K562 (cell line): Measurements from ENCODE around the gene ZNF366. TPM values are rescaled to one million over a fixed set of nuclear protein-coding genes. Genes with fewer than 3 reads are reported as not detected.

Experiments
- ATAC-seq: fragments of 200-7000 bp; cut with Tn5 transposase; 3 replicates; pipeline ENCODE4 v1.9.1; 2020; ENCODE audit warnings: moderate library complexity
- BruUV-seq: library from RNA; stranded (reverse); fragments of 400-500 nt; replicated peaks from 2 replicates; lab custom pipeline; 2021; lab: Mats Ljungman, UMichigan
- CTCF ChIA-PET: fragments of 300-600 bp; formaldehyde crosslinking; extraction: SDS; loops from one replicate; lab custom pipeline; 2021; ENCODE audit warnings: low intra/inter-chr PET ratio; lab: Yijun Ruan, JAX
- POLR2A ChIA-PET: fragments of 300-600, 350-650 bp; sonication (Branson Sonifier 250); formaldehyde crosslinking; extraction: SDS; loops from one replicate; lab custom pipeline; 2021; ENCODE audit warnings: antibody characterized with exemption, inconsistent platforms; lab: Yijun Ruan, JAX
- DNase-seq, 4 experiments: peaks; one replicate each; pipeline versions ENCODE4 v3.0.0 to v3.0.0-alpha.2; 2011 to 2018; ENCODE audit warnings: low spot score in 3 of 4, mixed read lengths in 3 of 4; ENCODE audit errors: extremely low read depth in 1 of 4
- FAIRE-seq: peaks from 2 replicates; lab custom pipeline; 2011; peaks lifted over from hg19 to GRCh38; lab: Jason Lieb, UNC
- H2AFZ ChIP-seq: 2 replicates; pipeline ENCODE4 v1.6.0; 2011; ENCODE audit warnings: low read depth, low read length, control low read depth, inconsistent platforms
- H3K27ac ChIP-seq: fragments of 200-600 bp; 3 replicates; pipeline ENCODE4 v1.8.0; 2011; ENCODE audit warnings: low read depth, mild to moderate bottlenecking, control low read depth, inconsistent platforms, low read length, moderate library complexity, mixed read lengths; ENCODE audit errors: extremely low read depth
- H3K27me3 ChIP-seq, 2 experiments: fragments of 300-600 bp in 1 of 2; 2 replicates in 1 of 2; 3 replicates in 1 of 2; pipeline versions ENCODE4 v1.6.0 to v1.8.0; 2011; ENCODE audit warnings: inconsistent platforms in 2 of 2, low read length in 2 of 2, mild to moderate bottlenecking in 1 of 2, mixed read lengths in 1 of 2, moderate library complexity in 1 of 2; ENCODE audit not compliant: control insufficient read depth in 2 of 2, insufficient read depth in 2 of 2
- H3K36me3 ChIP-seq: fragments of 300-600 bp; 3 replicates; pipeline ENCODE4 v1.8.0; 2011; ENCODE audit warnings: mild to moderate bottlenecking, low read length, inconsistent platforms; ENCODE audit not compliant: control insufficient read depth, insufficient read depth
- H3K4me1 ChIP-seq, 2 experiments: fragments of 200-600 bp in 1 of 2; replicated peaks in 1 of 2; 2 replicates in 1 of 2; 3 replicates in 1 of 2; pipeline versions ENCODE4 v1.5.1 to v1.8.0; 2011; ENCODE audit warnings: inconsistent platforms in 2 of 2, low read length in 2 of 2, mild to moderate bottlenecking in 1 of 2, mixed read lengths in 1 of 2, moderate library complexity in 1 of 2; ENCODE audit not compliant: control insufficient read depth in 2 of 2, insufficient read depth in 2 of 2
- H3K4me2 ChIP-seq: 2 replicates; pipeline ENCODE4 v1.6.1; 2011; ENCODE audit warnings: low read length, control low read depth, inconsistent platforms, mixed read lengths; ENCODE audit not compliant: insufficient read depth
- H3K4me3 ChIP-seq: fragments of 200-600 bp; sonication (generic), shearing (Covaris generic); 2 replicates; pipeline ENCODE4 v1.5.1; 2016; ENCODE audit warnings: control low read depth, inconsistent platforms
- H3K79me2 ChIP-seq: fragments of 200-600 bp; 3 replicates; pipeline ENCODE4 v1.8.0; 2011; ENCODE audit warnings: low read length, inconsistent platforms; ENCODE audit not compliant: control insufficient read depth, insufficient read depth
- H3K9ac ChIP-seq, 2 experiments: 2 replicates each; pipeline versions ENCODE4 v1.6.0 to v1.6.1; 2011; ENCODE audit warnings: low read depth in 2 of 2, low read length in 2 of 2, control low read depth in 1 of 2, inconsistent platforms in 1 of 2, mild to moderate bottlenecking in 1 of 2, mixed read lengths in 1 of 2; ENCODE audit not compliant: insufficient read depth in 1 of 2
- H3K9me1 ChIP-seq: one replicate; pipeline ENCODE4 v1.6.0; 2011; ENCODE audit warnings: inconsistent platforms, mild to moderate bottlenecking, low read length, moderate library complexity; ENCODE audit not compliant: control insufficient read depth, insufficient read depth
- H3K9me3 ChIP-seq: replicated peaks from 2 replicates; pipeline ENCODE4 v1.5.1; 2011; ENCODE audit warnings: low read depth, low read length, inconsistent platforms; ENCODE audit not compliant: control insufficient read depth, insufficient read depth
- H4K20me1 ChIP-seq: replicated peaks from 2 replicates; pipeline ENCODE4 v1.6.1; 2011; ENCODE audit warnings: low read length, inconsistent platforms, mixed read lengths; ENCODE audit not compliant: control insufficient read depth, insufficient read depth
- C11orf30 ChIP-seq: fragments of 450-650 bp; IDR thresholded peaks from 2 replicates; pipeline ENCODE4 v1.6.1; 2016; ENCODE audit warnings: low read depth, mild to moderate bottlenecking
- CXXC5 ChIP-seq: fragments of 250-450 bp; sonication (Bioruptor Pico); IDR thresholded peaks from 2 replicates; pipeline ENCODE4 v1.8.0; 2022; ENCODE audit warnings: inconsistent platforms, mild to moderate bottlenecking, moderate library complexity
- DPF2 ChIP-seq: fragments of 450-650 bp; IDR thresholded peaks from 2 replicates; pipeline ENCODE4 v1.6.1; 2016
- ESRRB ChIP-seq: fragments of 250-450 bp; sonication (Bioruptor Pico); IDR thresholded peaks from 2 replicates; pipeline ENCODE4 v1.5.0; 2020; ENCODE audit warnings: mild to moderate bottlenecking, moderate library complexity, borderline replicate concordance
- FOXP4 ChIP-seq: sonication (generic); formaldehyde crosslinking; IDR thresholded peaks from 2 replicates; pipeline ENCODE4 v1.8.0; 2022; ENCODE audit warnings: mild to moderate bottlenecking, missing genetic modification reagents, borderline replicate concordance
- GATAD2A ChIP-seq: fragments of 450-650 bp; IDR thresholded peaks from 2 replicates; pipeline ENCODE4 v1.6.1; 2017
- HNRNPK ChIP-seq: fragments of 200-400 bp; formaldehyde crosslinking; IDR thresholded peaks from one replicate; pipeline ENCODE4 v1.6.1; 2018; ENCODE audit warnings: mild to moderate bottlenecking, low read depth, low read length; ENCODE audit not compliant: poor library complexity, severe bottlenecking
- MAFF ChIP-seq: IDR thresholded peaks from 2 replicates; pipeline ENCODE4 v1.6.1; 2012; ENCODE audit warnings: low read length, improper control_type of control experiment
- MCM3 ChIP-seq: fragments of 450-650 bp; IDR thresholded peaks from 2 replicates; pipeline ENCODE4 v1.6.1; 2016
- ZNF316 ChIP-seq: fragments of 450-650 bp; IDR thresholded peaks from 2 replicates; pipeline ENCODE4 v1.6.1; 2016
- ZNF707 ChIP-seq: fragments of 250-450 bp; sonication (Bioruptor Pico); conservative IDR thresholded peaks from 2 replicates; pipeline ENCODE4 v1.8.0; 2022; ENCODE audit warnings: inconsistent platforms, mild to moderate bottlenecking, moderate library complexity
- WGBS: fragments of 100-300 bp; shearing (Covaris generic); methylation state at CpG from one replicate; pipeline ENCODE4 v1.1.6; 2016; ENCODE audit warnings: low coverage, mixed read lengths; ENCODE audit not compliant: insufficient coverage; ENCODE audit errors: missing lambda C conversion rate; 5-methylcytosine and 5-hydroxymethylcytosine counted together
- in situ Hi-C: fragments of 300-500 bp; cut with MboI; formaldehyde crosslinking; loops from 4 replicates; pipeline ENCODE4 v1.15.0; 2018; ENCODE audit warnings: inconsistent platforms, mixed read lengths
- intact Hi-C: fragments of 100-400 bp; cut with micrococcal nuclease; formaldehyde crosslinking; loops from 2 replicates; pipeline ENCODE4 v1.14.2; 2022
- polyA plus RNA-seq, 8 experiments: library from polyadenylated mRNA; depleted of rRNA in 4 of 8; stranded (reverse) in 5 of 8; unstranded in 3 of 8; fragments of >200 nt; fragmentation: Nextera tagmentation in 2 of 8; fragmentation: Illumina TruSeq in 1 of 8; extraction: Ambion mirVana in 2 of 8; extraction: Trizol in 1 of 8; gene quantifications; 2 replicates each; pipeline versions ENCODE4 v1.2.1 to v1.2.3, GENCODE V29; 2011 to 2014; ENCODE audit warnings: inconsistent platforms in 1 of 8, missing spikeins in 1 of 8
- total RNA-seq, 7 experiments: library from RNA; depleted of rRNA in 6 of 7; stranded (reverse); fragments of >200 nt in 6 of 7; fragmentation: Illumina TruSeq in 2 of 7; extraction: Trizol in 2 of 7; gene quantifications; 2 replicates each; pipeline versions ENCODE4 v1.2.1 to v1.2.3, GENCODE V29; 2011 to 2021; ENCODE audit warnings: low replicate concordance in 1 of 7

Gene ZNF366
- total and polyA plus RNA-seq, 9 of the 15 experiments (the other 6 are each of a cell fraction or from before 2014, with no cell fraction given): not detected

DNA sequence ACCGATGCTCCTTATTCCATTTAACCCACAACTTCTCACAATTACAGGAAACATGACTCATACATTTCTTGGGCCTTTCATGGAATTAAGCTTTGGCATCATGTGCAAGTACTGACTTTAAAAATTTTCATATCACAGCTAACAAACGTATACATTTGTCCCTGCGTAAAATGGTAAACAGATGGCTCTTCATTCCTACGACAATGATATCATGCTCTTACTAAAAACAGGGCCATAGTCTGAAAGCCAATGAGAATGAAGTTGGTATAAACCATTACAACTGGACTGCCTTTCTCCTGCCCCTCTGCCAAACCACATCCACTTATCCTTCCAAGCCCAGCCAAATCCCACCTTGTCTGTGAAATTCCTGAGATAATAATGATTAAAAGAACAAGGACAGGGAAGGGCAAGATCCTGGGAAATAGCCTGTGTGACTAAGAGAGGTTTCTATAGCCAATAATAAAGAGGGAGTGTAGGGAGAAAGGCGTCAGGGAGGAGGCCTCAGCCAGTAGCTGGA, 44.9 kb upstream of the ZNF366 start (continued):
- TF ChIP-seq FOXP4 (CRISPR knock-in tag): no peak
- TF ChIP-seq DPF2: peak; percentile 39; the same call in 1 of the 2 replicates
- no peak for TF ChIP-seq MCM3
- TF ChIP-seq CXXC5 (CRISPR knock-in tag): no peak
- no peak for TF ChIP-seq ZNF707 (CRISPR knock-in tag)

GRCh38 chr5:72550595-72550994, 43.4 kb upstream of the ZNF366 start:
- intact Hi-C loops (no loop called here), in situ Hi-C loops (no loop called here)
- no peak overlapping the region for H3K27ac ChIP-seq
- no peaks in the 10 kb centered on the region for H3K9me1 ChIP-seq
- TF ChIP-seq MAFF (0 out of 2 replicates have a peak, but pooled peaks have one; percentile 13), ZNF316 (peak; percentile 48; the same call in 1 of the 2 replicates), ESRRB (CRISPR knock-in tag) (no peak), GATAD2A (no peak), C11orf30 (peak; percentile 52; the same call in 1 of the 2 replicates), HNRNPK (no peak)
- WGBS: 66% methylated on average over 5 of the region's 5 CpGs
- BruUV-seq: no TSS peak
- no peaks in the 10 kb centered on the region for H3K27me3 ChIP-seq
- H2AFZ ChIP-seq: peak overlapping the region; percentile 59
- no peak overlapping the region for H3K4me3 ChIP-seq
- no peak overlapping the region for H3K4me2 ChIP-seq
- ATAC-seq (peak; percentile 27; the same call in 2 of the 3 replicates), DNase-seq (no peak), FAIRE-seq (no peak)
- ChIA-PET POLR2A (interaction anchor here (0.9 to 2.8 kb wide), 3 partner anchors 9 to 26 kb away, joined by 3 to 11 read pairs (median 6); no protein-coding TSS in a partner anchor), CTCF (no interaction called here)
- H3K9me3 ChIP-seq: 0 out of 2 replicates have a peak, but pooled peaks cover under 1% of the 10 kb centered on the region
- no peaks in the 10 kb centered on the region for H4K20me1 ChIP-seq
- peaks cover 3 to 12% of the 10 kb centered on the region in 2 experiments; a peak in 3 of 5 replicates for H3K4me1 ChIP-seq
- no peak overlapping the region for H3K9ac ChIP-seq
- H3K79me2 ChIP-seq: no peaks in the 10 kb centered on the region
- H3K36me3 ChIP-seq: no peaks in the 10 kb centered on the region
